Neural progenitor cell (in vitro differentiated cells): ENCODE data around the gene GRK3.

Experiments used
- CTCF ChIP-seq: fragments of 200-600 bp; sonication (generic); IDR thresholded peaks from 2 replicates; pipeline ENCODE4 v1.5.1; 2017; ENCODE audit warnings: antibody characterized with exemption, mild to moderate bottlenecking
- EZH2 ChIP-seq: fragments of 200-600 bp; sonication (generic); IDR thresholded peaks from 2 replicates; pipeline ENCODE4 v1.6.1; 2017; ENCODE audit warnings: antibody characterized with exemption, mild to moderate bottlenecking, moderate library complexity
- EZH2phosphoT487 ChIP-seq: fragments of 200-600 bp; sonication (generic); IDR thresholded peaks from 2 replicates; pipeline ENCODE4 v1.6.1; 2017; ENCODE audit warnings: antibody characterized with exemption

DNA sequence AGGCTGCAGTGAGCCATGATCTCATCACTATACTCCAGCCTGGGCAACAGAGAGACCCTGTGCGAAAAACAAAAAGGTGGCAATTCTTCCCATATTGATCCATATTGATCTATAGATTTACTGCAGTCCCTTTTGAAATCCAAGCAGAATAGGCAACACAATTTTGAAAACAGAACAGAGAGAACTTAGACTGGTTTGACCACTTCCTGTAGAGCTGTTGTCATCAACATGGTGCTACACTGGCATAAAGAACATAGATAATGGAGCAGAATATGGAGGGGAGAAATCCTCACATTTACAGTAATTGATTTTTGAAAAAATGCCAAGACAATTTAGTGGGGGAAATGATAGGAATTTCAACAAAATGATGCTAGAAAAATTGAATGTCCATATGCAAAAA is 34.1 kb downstream of the GRK3 start:
- TF ChIP-seq CTCF (no peak), EZH2 (no peak), EZH2phosphoT487 (no peak)
